K562 (cell line): ENCODE data around the gene WFIKKN2. TPM values are rescaled to one million over a fixed set of nuclear protein-coding genes. Genes with fewer than 3 reads are reported as not detected.

Source experiments
- ATAC-seq: fragments of 200-7000 bp; cut with Tn5 transposase; 3 replicates; pipeline ENCODE4 v1.9.1; 2020; ENCODE audit warnings: moderate library complexity
- BruUV-seq: library from RNA; stranded (reverse); fragments of 400-500 nt; replicated peaks from 2 replicates; lab custom pipeline; 2021; lab: Mats Ljungman, UMichigan
- CTCF ChIA-PET: fragments of 300-600 bp; formaldehyde crosslinking; extraction: SDS; loops from one replicate; lab custom pipeline; 2021; ENCODE audit warnings: low intra/inter-chr PET ratio; lab: Yijun Ruan, JAX
- POLR2A ChIA-PET: fragments of 300-600, 350-650 bp; sonication (Branson Sonifier 250); formaldehyde crosslinking; extraction: SDS; loops from one replicate; lab custom pipeline; 2021; ENCODE audit warnings: antibody characterized with exemption, inconsistent platforms; lab: Yijun Ruan, JAX
- DNase-seq, 4 experiments: peaks; one replicate each; pipeline versions ENCODE4 v3.0.0 to v3.0.0-alpha.2; 2011 to 2018; ENCODE audit warnings: low spot score in 3 of 4, mixed read lengths in 3 of 4; ENCODE audit errors: extremely low read depth in 1 of 4
- FAIRE-seq: peaks from 2 replicates; lab custom pipeline; 2011; peaks lifted over from hg19 to GRCh38; lab: Jason Lieb, UNC
- H2AFZ ChIP-seq: 2 replicates; pipeline ENCODE4 v1.6.0; 2011; ENCODE audit warnings: low read depth, low read length, control low read depth, inconsistent platforms
- H3K27ac ChIP-seq: fragments of 200-600 bp; 3 replicates; pipeline ENCODE4 v1.8.0; 2011; ENCODE audit warnings: low read depth, mild to moderate bottlenecking, control low read depth, inconsistent platforms, low read length, moderate library complexity, mixed read lengths; ENCODE audit errors: extremely low read depth
- H3K27me3 ChIP-seq, 2 experiments: fragments of 300-600 bp in 1 of 2; 2 replicates in 1 of 2; 3 replicates in 1 of 2; pipeline versions ENCODE4 v1.6.0 to v1.8.0; 2011; ENCODE audit warnings: inconsistent platforms in 2 of 2, low read length in 2 of 2, mild to moderate bottlenecking in 1 of 2, mixed read lengths in 1 of 2, moderate library complexity in 1 of 2; ENCODE audit not compliant: control insufficient read depth in 2 of 2, insufficient read depth in 2 of 2
- H3K36me3 ChIP-seq: fragments of 300-600 bp; 3 replicates; pipeline ENCODE4 v1.8.0; 2011; ENCODE audit warnings: mild to moderate bottlenecking, low read length, inconsistent platforms; ENCODE audit not compliant: control insufficient read depth, insufficient read depth
- H3K4me1 ChIP-seq, 2 experiments: fragments of 200-600 bp in 1 of 2; replicated peaks in 1 of 2; 2 replicates in 1 of 2; 3 replicates in 1 of 2; pipeline versions ENCODE4 v1.5.1 to v1.8.0; 2011; ENCODE audit warnings: inconsistent platforms in 2 of 2, low read length in 2 of 2, mild to moderate bottlenecking in 1 of 2, mixed read lengths in 1 of 2, moderate library complexity in 1 of 2; ENCODE audit not compliant: control insufficient read depth in 2 of 2, insufficient read depth in 2 of 2
- H3K4me2 ChIP-seq: 2 replicates; pipeline ENCODE4 v1.6.1; 2011; ENCODE audit warnings: low read length, control low read depth, inconsistent platforms, mixed read lengths; ENCODE audit not compliant: insufficient read depth
- H3K4me3 ChIP-seq: fragments of 200-600 bp; sonication (generic), shearing (Covaris generic); 2 replicates; pipeline ENCODE4 v1.5.1; 2016; ENCODE audit warnings: control low read depth, inconsistent platforms
- H3K79me2 ChIP-seq: fragments of 200-600 bp; 3 replicates; pipeline ENCODE4 v1.8.0; 2011; ENCODE audit warnings: low read length, inconsistent platforms; ENCODE audit not compliant: control insufficient read depth, insufficient read depth
- H3K9ac ChIP-seq, 2 experiments: 2 replicates each; pipeline versions ENCODE4 v1.6.0 to v1.6.1; 2011; ENCODE audit warnings: low read depth in 2 of 2, low read length in 2 of 2, control low read depth in 1 of 2, inconsistent platforms in 1 of 2, mild to moderate bottlenecking in 1 of 2, mixed read lengths in 1 of 2; ENCODE audit not compliant: insufficient read depth in 1 of 2
- H3K9me1 ChIP-seq: one replicate; pipeline ENCODE4 v1.6.0; 2011; ENCODE audit warnings: inconsistent platforms, mild to moderate bottlenecking, low read length, moderate library complexity; ENCODE audit not compliant: control insufficient read depth, insufficient read depth
- H3K9me3 ChIP-seq: replicated peaks from 2 replicates; pipeline ENCODE4 v1.5.1; 2011; ENCODE audit warnings: low read depth, low read length, inconsistent platforms; ENCODE audit not compliant: control insufficient read depth, insufficient read depth
- H4K20me1 ChIP-seq: replicated peaks from 2 replicates; pipeline ENCODE4 v1.6.1; 2011; ENCODE audit warnings: low read length, inconsistent platforms, mixed read lengths; ENCODE audit not compliant: control insufficient read depth, insufficient read depth
- DDX20 ChIP-seq: fragments of 450-650 bp; IDR thresholded peaks from 2 replicates; pipeline ENCODE4 v1.6.1; 2016; ENCODE audit warnings: missing genetic modification characterization, low read depth, mild to moderate bottlenecking, missing compliant biosample characterization, moderate library complexity
- NONO ChIP-seq, 2 experiments: fragments of 200-400 bp in 1 of 2; fragments of 450-650 bp in 1 of 2; formaldehyde crosslinking in 1 of 2; IDR thresholded peaks; 2 replicates each; pipeline ENCODE4 v1.6.1; 2017; ENCODE audit warnings: low read depth in 2 of 2, mild to moderate bottlenecking in 2 of 2, moderate library complexity in 2 of 2, low read length in 1 of 2
- RUNX1 ChIP-seq: sonication (generic); IDR thresholded peaks from 2 replicates; pipeline ENCODE4 v1.6.1; 2016; ENCODE audit warnings: antibody characterized with exemption, low read depth
- ZNF766 ChIP-seq: fragments of 200-800 bp; sonication (Bioruptor generic); conservative IDR thresholded peaks from 2 replicates; pipeline ENCODE4 v1.6.1; 2016; ENCODE audit warnings: missing genetic modification characterization, missing compliant biosample characterization
- WGBS: fragments of 100-300 bp; shearing (Covaris generic); methylation state at CpG from one replicate; pipeline ENCODE4 v1.1.6; 2016; ENCODE audit warnings: low coverage, mixed read lengths; ENCODE audit not compliant: insufficient coverage; ENCODE audit errors: missing lambda C conversion rate; 5-methylcytosine and 5-hydroxymethylcytosine counted together
- in situ Hi-C: fragments of 300-500 bp; cut with MboI; formaldehyde crosslinking; loops from 4 replicates; pipeline ENCODE4 v1.15.0; 2018; ENCODE audit warnings: inconsistent platforms, mixed read lengths
- intact Hi-C: fragments of 100-400 bp; cut with micrococcal nuclease; formaldehyde crosslinking; loops from 2 replicates; pipeline ENCODE4 v1.14.2; 2022
- polyA plus RNA-seq, 8 experiments: library from polyadenylated mRNA; depleted of rRNA in 4 of 8; stranded (reverse) in 5 of 8; unstranded in 3 of 8; fragments of >200 nt; fragmentation: Nextera tagmentation in 2 of 8; fragmentation: Illumina TruSeq in 1 of 8; extraction: Ambion mirVana in 2 of 8; extraction: Trizol in 1 of 8; gene quantifications; 2 replicates each; pipeline versions ENCODE4 v1.2.1 to v1.2.3, GENCODE V29; 2011 to 2014; ENCODE audit warnings: inconsistent platforms in 1 of 8, missing spikeins in 1 of 8
- total RNA-seq, 7 experiments: library from RNA; depleted of rRNA in 6 of 7; stranded (reverse); fragments of >200 nt in 6 of 7; fragmentation: Illumina TruSeq in 2 of 7; extraction: Trizol in 2 of 7; gene quantifications; 2 replicates each; pipeline versions ENCODE4 v1.2.1 to v1.2.3, GENCODE V29; 2011 to 2021; ENCODE audit warnings: low replicate concordance in 1 of 7
- TF ChIP-seq, protein P1 (sequence below): IDR thresholded peaks from 3 replicates; pipeline ENCODE4 v1.6.1; 2011; ENCODE audit warnings: borderline replicate concordance, mild to moderate bottlenecking; ENCODE audit not compliant: insufficient read length, insufficient read depth

Gene WFIKKN2
- total and polyA plus RNA-seq, 9 of the 15 experiments (the other 6 are each of a cell fraction or from before 2014, with no cell fraction given) = 0.07 TPM; not detected in 8

DNA sequence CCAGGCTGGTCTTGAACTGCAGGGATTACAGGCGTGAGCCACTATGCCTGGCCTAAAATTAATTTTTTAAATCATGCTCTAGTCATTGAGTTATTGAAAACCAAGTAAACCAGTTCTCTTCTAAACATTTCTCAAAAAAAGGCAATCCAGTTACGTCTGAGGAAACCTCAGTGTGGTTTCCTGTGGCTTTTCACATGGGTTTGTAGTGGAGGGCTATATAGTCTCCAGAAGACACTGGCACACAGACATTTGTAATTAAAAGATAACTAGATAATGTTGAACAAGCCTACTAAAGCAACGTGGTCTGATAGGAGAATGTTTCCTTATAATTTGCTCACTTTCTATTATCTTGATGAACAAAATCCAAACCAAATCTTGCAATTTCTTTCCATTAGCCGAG is 36.0 kb downstream of the WFIKKN2 start:
- H2AFZ ChIP-seq = no peak overlapping the region
- in situ Hi-C loops = no loop called here
- no peak overlapping the region for H3K4me2 ChIP-seq
- H3K79me2 ChIP-seq = peaks cover 2% of the 10 kb centered on the region; the same call in 1 of the 3 replicates
- DNase-seq = no peak
- ChIA-PET CTCF (no interaction called here), POLR2A (interaction anchor here (0.9 kb wide), 1 partner anchor 116 kb away, joined by 3 read pairs; no protein-coding TSS in a partner anchor)
- BruUV-seq = no TSS peak
- intact Hi-C loops = no loop called here
- no peak for TF ChIP-seq NONO (IDR thresholded peaks at IDR 0.05; ENCODE audit: low read depth in 2 of 2, low read length in 1 of 2)
- TF ChIP-seq, protein P1, sequence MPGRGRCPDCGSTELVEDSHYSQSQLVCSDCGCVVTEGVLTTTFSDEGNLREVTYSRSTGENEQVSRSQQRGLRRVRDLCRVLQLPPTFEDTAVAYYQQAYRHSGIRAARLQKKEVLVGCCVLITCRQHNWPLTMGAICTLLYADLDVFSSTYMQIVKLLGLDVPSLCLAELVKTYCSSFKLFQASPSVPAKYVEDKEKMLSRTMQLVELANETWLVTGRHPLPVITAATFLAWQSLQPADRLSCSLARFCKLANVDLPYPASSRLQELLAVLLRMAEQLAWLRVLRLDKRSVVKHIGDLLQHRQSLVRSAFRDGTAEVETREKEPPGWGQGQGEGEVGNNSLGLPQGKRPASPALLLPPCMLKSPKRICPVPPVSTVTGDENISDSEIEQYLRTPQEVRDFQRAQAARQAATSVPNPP = no peak
- TF ChIP-seq RUNX1 = no peak
- H3K36me3 ChIP-seq = no peaks in the 10 kb centered on the region
- H3K9ac ChIP-seq = no peak overlapping the region
- WGBS = 32% methylated on average over 4 of the region's 4 CpGs
- no peaks in the 10 kb centered on the region for H3K27me3 ChIP-seq
- FAIRE-seq = no peak
- peaks cover 10 to 11% of the 10 kb centered on the region in 2 experiments; a peak in 3 of 5 replicates for H3K4me1 ChIP-seq
- no peak overlapping the region for H3K4me3 ChIP-seq
- H3K27ac ChIP-seq = no peak overlapping the region
- ATAC-seq = no peak
- H3K9me3 ChIP-seq = no peaks in the 10 kb centered on the region
- H3K9me1 ChIP-seq = no peaks in the 10 kb centered on the region
- H4K20me1 ChIP-seq = no peaks in the 10 kb centered on the region

DNA sequence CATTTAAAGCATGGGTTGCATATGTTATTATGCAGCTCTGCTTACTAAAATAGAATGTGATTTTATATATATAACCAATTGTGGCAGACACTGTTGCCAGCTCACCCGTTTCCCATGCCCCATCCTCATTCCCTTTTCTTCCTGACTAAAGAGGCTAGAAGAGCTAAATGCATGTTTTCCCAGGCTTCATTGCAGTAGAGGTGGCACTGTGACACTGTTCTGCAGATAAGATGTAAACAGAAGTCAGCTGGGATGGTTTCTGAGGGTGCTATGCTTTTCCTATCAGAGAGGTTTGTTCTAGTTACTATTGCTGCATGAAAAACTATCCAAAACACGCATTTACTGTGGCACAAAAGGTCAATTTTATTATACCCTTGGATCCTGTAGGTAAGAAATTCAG is 36.5 kb downstream of the WFIKKN2 start:
- 31% methylated on average over 2 of the region's 2 CpGs for WGBS
- no peaks in the 10 kb centered on the region for H3K9me1 ChIP-seq
- TF ChIP-seq DDX20 = no peak
- peak; percentile 59; the same call in 1 of the 2 replicates for TF ChIP-seq ZNF766 (CRISPR knock-in tag)
- H4K20me1 ChIP-seq = no peaks in the 10 kb centered on the region
- intact Hi-C loops = no loop called here
- H3K4me3 ChIP-seq = no peak overlapping the region
- H3K36me3 ChIP-seq = no peaks in the 10 kb centered on the region
- DNase-seq = no peak
- peaks cover 2% of the 10 kb centered on the region; the same call in 1 of the 3 replicates for H3K79me2 ChIP-seq
- FAIRE-seq = no peak
- ChIA-PET CTCF (no interaction called here), POLR2A (interaction anchor here (0.9 to 1.2 kb wide), 2 partner anchors 12 to 116 kb away, joined by 3 to 5 read pairs; no protein-coding TSS in a partner anchor)
- BruUV-seq = no TSS peak
- H3K4me1 ChIP-seq = peaks cover 6 to 10% of the 10 kb centered on the region in 2 experiments; a peak in 3 of 5 replicates
- no peak overlapping the region for H3K4me2 ChIP-seq
- no peak overlapping the region for H3K27ac ChIP-seq
- ATAC-seq = no peak
- in situ Hi-C loops = no loop called here
- no peaks in the 10 kb centered on the region for H3K27me3 ChIP-seq
- no peak overlapping the region for H2AFZ ChIP-seq
- H3K9me3 ChIP-seq = no peaks in the 10 kb centered on the region
- H3K9ac ChIP-seq = no peak overlapping the region
